GM21423 (cell line): ENCODE measurements around the gene ZSCAN10.
"Not testable (repeated sequence)": the region's sequence is repeated elsewhere in the genome, so short reads cannot be mapped to it uniquely, and the experiment has no call there.

Experiments used
- ATAC-seq: cut with Tn5 transposase; IDR thresholded peaks from one replicate; pipeline ENCODE4 v1.9.1; 2021; ENCODE audit warnings: mild to moderate bottlenecking, moderate library complexity; ENCODE audit not compliant: unreplicated experiment

Gene ZSCAN10

DNA sequence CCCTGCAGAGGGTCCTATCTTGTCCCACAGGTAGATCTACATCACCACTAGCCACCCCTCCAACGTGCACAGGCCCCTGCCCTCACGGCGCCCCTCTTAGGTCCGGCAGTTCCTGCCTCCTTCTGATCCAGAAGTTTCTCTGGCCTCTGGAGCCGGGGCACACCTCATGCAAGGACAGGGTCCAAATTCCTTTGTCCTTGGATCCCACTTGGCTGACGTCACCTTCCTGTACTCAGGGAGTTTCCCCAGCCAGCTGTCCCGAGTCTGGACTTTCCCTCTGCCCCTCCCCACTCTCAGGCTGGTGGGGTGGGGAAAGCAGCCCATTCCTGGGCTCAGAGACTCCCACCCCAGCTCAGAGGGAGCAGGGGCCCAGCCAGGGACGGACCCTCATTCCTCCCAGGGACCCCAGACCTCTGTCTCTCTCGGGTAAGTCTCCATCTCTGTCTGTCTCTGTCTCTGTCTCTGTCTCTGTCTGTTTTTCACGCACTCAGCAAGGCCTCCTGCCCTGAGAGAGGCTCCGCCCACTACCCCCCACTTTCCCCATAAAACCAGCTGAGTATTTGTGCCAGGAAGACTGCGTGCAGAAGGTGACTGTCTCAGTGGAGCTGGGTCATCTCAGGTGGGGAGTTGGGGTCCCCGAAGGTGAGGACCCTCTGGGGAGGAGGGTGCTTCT lies 33.9 kb downstream of the ZSCAN10 start, which contains the start of gene IL32:
Gene IL32, plus strand, starts transcription at position 572 of the 673 bp plus-strand sequence. CDS start 172 bp downstream, outside the sequence.
- no peak for ATAC-seq

DNA sequence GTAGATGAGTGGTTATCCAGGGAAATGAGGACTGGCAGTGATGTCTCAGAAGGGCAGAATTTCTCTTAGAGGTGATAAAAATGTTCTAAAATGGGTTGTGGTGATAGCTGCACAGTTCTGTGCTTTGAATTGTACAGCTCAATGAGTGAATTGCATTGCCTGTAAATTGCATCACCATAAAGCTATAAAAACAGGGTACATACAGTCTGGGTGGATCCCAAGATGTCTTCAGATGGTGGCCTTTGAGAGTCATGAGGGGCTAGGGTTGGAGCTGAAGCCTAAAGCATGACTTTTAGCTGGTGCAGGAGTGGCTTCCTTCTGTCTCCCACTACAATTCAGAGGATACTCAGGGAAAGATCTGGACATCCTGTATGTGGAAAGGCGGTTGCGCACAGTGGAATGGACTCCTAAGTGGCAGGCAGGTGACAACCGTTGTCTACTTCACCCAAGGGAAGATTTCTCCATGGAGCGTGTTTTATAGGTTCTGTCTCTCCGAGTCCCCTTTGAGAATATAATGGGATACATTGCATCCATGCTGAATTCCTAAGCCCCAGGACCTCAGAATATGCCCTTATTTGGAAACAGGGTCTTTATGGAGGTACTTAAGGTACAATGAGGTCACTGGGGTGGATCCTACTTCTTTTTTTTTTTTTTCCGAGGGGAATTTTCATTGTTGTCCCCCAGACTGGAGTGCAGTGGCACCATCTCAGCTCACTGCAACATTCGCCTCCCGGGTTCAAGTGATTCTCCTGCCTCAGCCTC lies 35.3 kb downstream of the ZSCAN10 start:
- no peak for ATAC-seq

DNA sequence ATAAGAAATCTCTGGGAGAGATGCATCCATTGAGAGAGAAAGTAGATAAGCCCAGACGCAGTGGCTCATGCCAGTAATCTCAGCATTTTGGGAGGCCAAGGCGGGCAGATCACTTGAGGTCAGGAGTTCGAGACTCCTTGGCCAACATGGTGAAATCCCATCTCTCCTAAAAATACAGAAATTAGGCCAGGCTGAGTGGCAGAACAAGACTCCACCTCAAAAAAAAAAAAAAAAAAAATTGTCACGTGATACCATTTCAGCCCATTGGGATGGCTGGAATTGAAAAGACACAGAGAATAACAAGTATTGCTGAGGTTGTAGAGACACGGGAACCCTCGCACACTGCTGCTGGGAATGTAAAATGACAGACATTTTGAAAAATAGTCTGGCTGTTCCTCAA lies 36.5 kb downstream of the ZSCAN10 start:
- ATAC-seq: no peak

DNA sequence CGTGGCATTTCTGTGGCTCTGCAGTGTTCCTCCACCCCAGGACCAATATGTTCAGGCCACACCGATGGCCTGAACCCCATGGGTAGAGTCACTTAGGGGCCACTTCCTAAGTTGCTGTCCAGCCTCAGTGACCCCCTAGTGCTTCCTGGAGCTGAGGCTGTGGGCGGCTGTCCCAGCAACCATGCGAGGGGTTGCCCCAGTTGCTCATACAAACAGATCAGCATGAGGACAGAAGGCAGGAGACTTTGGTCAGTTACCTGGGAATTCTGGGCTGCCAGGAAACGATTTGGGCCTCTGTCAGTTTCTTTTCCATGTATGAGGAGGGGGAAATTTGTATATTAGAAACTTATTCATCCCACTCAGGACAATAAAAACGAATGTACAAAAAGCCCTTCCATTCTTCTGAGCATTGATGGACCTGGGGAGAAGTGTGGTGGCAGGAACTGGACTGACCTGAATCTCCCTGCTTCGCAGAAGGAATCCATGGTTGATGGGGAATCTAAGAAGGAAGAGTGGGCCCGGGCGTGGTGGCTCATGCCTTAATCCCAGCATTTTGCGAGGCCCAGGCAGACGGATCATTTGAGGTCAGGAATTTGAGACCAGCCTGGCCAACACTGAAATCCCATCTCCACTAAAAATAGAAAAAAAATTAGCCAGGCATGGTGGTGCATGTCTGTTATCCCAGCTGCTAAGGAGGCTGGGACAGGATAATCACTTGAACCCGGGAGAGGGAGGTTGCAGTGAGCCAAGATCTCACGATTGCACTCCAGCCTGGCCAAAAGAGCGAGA lies 38.6 kb downstream of the ZSCAN10 start:
- no peak for ATAC-seq

GRCh38 chr16:3059723-3060242 lies 39.3 kb downstream of the ZSCAN10 start:
- ATAC-seq: no peak

DNA sequence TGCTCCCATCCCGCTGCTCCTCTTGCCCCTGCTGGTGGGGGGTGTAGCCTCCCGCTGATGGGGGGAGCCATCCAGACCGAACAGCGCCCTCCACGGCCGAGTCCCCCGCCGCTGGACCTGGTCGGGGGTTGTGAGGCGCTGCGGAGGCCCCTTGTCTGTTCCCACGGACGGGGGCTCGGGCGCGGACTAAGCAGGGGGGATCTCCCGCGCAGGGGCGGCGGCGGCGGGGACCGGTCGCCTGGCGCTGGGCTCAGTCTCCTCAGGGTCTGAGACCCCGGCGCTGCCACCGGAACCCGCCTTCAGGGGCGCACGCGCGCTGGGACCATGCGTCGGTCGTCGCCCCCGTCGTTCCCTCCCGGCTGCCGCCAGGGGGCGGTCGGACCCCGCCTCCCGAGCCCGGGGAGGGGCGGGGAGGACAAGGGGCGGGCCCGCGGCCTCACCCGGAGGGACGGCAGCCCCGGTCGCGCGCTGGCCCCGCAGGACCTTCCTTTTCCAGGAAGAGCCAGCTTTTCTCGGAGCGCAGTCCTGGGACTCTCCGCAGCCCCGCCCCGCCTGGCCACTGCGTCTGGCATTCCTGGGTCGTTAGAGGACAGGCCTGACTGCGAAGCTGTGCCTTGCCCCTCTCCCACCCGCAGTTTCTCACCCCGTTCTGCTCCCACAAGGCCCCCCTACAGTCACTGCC lies 39.9 kb downstream of the ZSCAN10 start:
- peak; percentile 73 for ATAC-seq

GRCh38 chr16:3058139-3059030 lies 40.7 kb downstream of the ZSCAN10 start:
- no peak for ATAC-seq

DNA sequence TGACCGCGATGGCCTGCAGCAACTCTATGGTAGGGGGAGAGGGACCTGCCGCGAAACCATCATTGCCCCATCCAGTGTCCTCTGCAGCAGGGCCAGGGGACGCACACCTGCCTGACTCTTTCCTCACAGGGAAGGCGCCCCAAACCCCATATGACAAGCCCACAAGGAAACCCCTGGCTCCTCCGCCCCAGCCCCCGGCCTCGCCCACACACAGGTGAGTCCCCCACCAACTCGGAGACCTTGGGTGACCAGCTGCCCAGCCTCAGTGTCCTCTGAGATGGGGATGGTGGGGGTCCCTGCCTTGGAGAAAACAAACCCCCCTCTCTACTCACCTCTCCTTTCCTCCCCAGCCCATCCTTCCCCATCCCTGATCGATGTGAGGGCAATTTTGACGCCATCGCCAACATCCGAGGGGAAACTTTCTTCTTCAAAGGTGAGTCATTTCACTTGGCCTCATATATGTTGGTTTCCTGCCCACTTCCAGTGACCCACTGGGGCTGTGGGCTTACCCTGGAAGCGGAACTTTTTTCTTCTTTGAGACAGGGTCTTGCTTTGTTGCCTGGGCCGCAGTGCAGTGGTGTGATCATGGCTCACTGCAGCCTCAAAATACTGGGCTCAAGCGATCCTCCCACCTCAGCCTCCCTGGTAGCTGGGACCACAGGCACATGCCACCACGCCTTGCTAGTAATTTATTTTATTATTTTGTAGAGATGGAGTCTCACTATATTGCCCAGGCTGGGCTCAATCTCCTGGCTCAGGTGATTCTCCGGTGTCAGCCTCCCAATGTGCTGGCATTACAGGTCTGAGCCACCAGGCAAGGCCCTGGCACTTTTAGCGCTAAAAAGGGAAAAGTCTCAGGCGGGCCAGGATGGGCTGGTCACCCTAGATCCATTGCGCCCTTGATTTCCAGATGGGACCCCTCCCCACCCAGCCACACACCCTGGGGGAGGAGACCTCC lies 41.6 kb downstream of the ZSCAN10 start:
- ATAC-seq: no peak

- no peak for ATAC-seq
Observed at GRCh38 chr16:3056336-3057180, 42.5 kb downstream of the ZSCAN10 start.

DNA sequence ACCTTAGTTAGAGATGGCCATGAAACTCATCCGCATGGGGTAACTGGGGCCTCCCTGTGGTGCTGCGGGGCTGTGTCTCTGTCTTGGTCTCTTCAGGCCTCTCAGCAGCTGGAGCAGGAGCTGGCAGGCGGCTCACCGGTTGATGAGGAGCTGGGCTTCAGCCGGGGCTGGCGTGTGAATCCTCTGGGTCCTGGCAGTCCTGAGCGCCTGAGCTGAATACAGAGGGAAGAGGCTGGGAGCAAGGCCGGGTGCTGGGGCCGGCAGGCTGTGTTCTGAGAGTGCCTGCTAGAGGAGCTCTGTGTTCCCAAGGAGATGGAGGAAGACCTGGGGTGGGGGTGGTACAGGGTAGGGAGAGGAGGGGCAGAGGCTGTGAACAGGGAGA lies 43.4 kb downstream of the ZSCAN10 start:
- not testable (repeated sequence) for ATAC-seq

DNA sequence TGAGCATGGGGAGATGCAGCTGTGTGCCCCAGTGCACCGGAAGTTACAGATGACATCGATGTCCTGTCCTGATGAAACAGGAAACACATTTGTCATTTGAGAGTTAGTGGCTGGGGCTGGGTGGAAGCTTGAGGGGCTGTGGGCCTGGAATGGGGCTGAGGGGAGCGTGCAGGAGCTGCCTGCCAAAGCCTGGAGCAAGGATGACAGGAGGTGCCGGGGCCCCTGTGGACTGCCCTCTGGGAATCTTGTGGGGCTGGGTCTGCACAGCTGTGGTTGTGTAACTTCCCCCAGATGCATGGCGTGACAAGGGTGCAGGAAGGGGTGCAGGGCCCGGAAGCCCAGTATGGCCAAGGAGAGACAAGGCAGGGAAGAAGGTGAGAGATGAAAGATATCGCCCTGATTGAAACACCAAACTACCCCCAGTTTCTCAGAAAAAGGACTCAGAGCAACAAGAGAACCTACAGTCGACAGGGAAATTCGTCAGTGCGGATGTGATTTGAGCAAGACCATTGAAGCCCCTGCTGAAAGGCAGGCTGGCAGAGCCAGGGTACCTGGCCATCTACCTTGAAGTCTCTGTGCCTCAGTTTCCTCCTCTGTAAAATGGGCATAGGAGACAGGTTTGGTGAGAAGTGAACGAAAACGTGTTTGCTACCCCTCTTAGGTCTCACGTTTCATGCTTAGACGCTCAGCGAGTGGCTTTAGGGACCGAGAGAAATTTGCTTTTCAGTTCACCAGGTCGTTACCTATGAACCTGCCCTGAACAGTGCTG lies 43.9 kb downstream of the ZSCAN10 start:
- no peak for ATAC-seq

DNA sequence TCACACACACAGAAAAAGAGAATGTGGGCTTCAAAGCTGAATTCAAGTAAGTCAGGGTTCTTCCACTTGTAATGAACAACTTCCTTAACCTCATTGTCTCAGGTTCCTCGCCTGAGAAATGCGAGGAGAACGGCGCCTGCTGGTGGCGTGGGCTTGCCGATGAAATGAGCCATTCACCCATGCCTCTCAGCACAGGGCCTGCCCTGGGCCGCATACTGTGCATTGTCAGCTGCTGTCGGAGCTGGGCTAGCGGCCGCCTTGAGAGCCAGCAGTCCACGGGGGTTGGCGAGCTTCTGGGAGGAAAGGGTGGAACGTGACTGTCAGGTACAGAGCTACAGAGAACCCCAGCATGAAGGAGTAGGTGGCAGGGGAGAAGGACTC lies 45.8 kb downstream of the ZSCAN10 start:
- ATAC-seq: not testable (repeated sequence)

DNA sequence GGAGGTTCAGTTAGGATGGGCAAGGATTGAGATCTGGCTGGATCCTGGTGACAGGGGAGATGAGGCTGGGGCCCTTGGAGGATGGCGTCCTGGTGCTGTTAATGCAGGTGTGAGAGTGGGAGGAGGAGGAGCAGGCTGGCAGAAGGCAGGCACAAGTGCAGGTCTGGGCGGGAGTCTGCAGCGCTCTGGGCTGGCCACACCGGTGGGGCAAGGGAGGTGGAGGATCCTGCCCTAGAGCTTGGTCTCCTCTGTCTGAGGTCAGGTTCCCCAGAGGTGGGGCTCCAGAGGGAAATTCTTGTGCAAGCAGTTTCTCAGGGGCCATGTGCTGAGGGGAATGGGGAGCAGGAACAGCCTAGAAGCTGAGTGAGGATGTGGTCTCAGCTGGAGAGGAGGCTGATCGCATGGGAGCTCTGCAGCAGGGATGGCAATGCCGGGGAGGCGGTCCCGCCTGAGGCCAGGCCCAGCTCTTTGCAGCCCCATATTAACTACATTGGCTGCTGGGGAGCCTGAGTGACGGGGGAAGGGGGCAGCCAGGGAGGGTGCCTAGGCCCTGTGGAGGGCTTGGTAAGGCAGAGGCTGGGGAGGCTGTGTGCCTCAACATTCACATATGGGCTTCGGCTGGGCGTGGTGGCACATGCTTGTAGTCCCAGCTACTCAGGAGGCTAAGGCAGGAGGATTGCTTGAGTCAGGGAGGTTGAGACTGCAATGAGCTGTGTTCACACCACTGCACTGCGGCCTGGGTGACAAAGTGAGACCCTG lies 46.3 kb downstream of the ZSCAN10 start:
- not testable (repeated sequence) for ATAC-seq

- no peak for ATAC-seq
Observed at GRCh38 chr16:3051494-3051893, 47.6 kb downstream of the ZSCAN10 start.

DNA sequence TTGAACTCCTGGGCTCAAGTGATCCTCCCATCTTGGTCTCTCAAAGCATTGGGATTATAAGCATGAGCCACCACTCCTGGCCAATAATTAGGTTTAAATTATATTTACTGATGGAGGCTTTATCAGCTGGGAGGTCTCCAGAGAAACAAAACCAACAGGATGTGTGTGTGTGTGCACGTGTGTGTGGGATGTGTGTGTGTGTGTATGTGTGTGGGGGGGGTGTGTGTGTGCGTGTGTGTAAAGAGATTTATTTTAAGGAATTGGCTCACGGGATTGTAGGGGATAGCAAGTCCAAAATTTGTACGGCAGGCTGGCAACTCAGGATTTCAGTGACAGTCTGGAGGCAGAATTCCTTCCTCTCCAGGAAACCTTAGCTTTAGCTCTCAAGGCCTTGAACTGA lies 48.1 kb downstream of the ZSCAN10 start:
- no peak for ATAC-seq

GRCh38 chr16:3050487-3050886 lies 48.6 kb downstream of the ZSCAN10 start:
- no peak for ATAC-seq
